Activated B cell treated with CpG ODN at 0.5 μM for 24 hours (primary cell): ENCODE data around the gene SLC8A1. TPM values are rescaled to one million over a fixed set of nuclear protein-coding genes. Genes with fewer than 3 reads are reported as not detected.

Source experiments
- ATAC-seq: fragments of 200-7000 bp; cut with Tn5 transposase; one replicate; pipeline ENCODE4 v1.10.0; 2021; ENCODE audit warnings: low read depth, mild to moderate bottlenecking, moderate library complexity
- CTCF ChIA-PET: fragments of 350-600 bp; sonication (Branson Sonifier 250); formaldehyde crosslinking; loops from one replicate; lab custom pipeline; 2021; ENCODE audit warnings: antibody characterized with exemption; lab: Charles Lee
- POLR2A ChIA-PET: fragments of 350-600 bp; sonication (Branson Sonifier 250); formaldehyde crosslinking; loops from one replicate; lab custom pipeline; 2021; ENCODE audit warnings: antibody characterized with exemption; lab: Charles Lee
- DNase-seq: peaks from one replicate; pipeline ENCODE4 v3.0.0; 2022
- H3K27ac Mint-ChIP-seq: one replicate; pipeline ENCODE4 v1.8.0; 2020; ENCODE audit warnings: mixed read lengths
- H3K27me3 Mint-ChIP-seq: one replicate; pipeline ENCODE4 v1.8.0; 2021; ENCODE audit warnings: mixed read lengths
- H3K36me3 Mint-ChIP-seq: one replicate; pipeline ENCODE4 v1.8.0; 2021; ENCODE audit warnings: low read depth, mixed read lengths
- H3K4me1 Mint-ChIP-seq: one replicate; pipeline ENCODE4 v1.8.0; 2021; ENCODE audit warnings: mixed read lengths
- H3K4me3 Mint-ChIP-seq: one replicate; pipeline ENCODE4 v1.8.0; 2020; ENCODE audit warnings: mild to moderate bottlenecking, mixed read lengths
- H3K9me3 Mint-ChIP-seq: one replicate; pipeline ENCODE4 v1.8.0; 2020; ENCODE audit warnings: mixed read lengths
- CTCF ChIP-seq: fragments of 200-600 bp; IDR thresholded peaks from one replicate; pipeline ENCODE4 v1.8.0; 2022; ENCODE audit warnings: antibody characterized with exemption, mild to moderate bottlenecking
- intact Hi-C: fragments of 100-400 bp; cut with micrococcal nuclease; formaldehyde crosslinking; loops from one replicate; pipeline ENCODE4 v1.15.1; 2024
- total RNA-seq: library from RNA; stranded (reverse); gene quantifications from 2 replicates; pipeline ENCODE4 v1.2.3, GENCODE V29; 2022

Gene SLC8A1
- total RNA-seq, 1 donor from 2014 or later, result 0.04 TPM

GRCh38 chr2:40344364-40344763, 107.5 kb downstream of the SLC8A1 start:
- no peak for TF ChIP-seq CTCF
- H3K27ac Mint-ChIP-seq, result no peak overlapping the region
- H3K4me1 Mint-ChIP-seq, result peaks cover 3% of the 10 kb centered on the region
- no peaks in the 10 kb centered on the region for H3K27me3 Mint-ChIP-seq
- DNase-seq, result no peak
- no peak for ATAC-seq
- H3K9me3 Mint-ChIP-seq, result no peaks in the 10 kb centered on the region
- intact Hi-C loops, result no loop called here
- H3K36me3 Mint-ChIP-seq, result no peaks in the 10 kb centered on the region
- no peak overlapping the region for H3K4me3 Mint-ChIP-seq
- CTCF ChIA-PET, result no interaction called here
- POLR2A ChIA-PET, result no interaction called here

GRCh38 chr2:40343902-40344301, 108.0 kb downstream of the SLC8A1 start:
- no peak overlapping the region for H3K27ac Mint-ChIP-seq
- H3K9me3 Mint-ChIP-seq, result no peaks in the 10 kb centered on the region
- H3K27me3 Mint-ChIP-seq, result no peaks in the 10 kb centered on the region
- H3K36me3 Mint-ChIP-seq, result no peaks in the 10 kb centered on the region
- intact Hi-C loops, result no loop called here
- DNase-seq, result no peak
- peaks cover 3% of the 10 kb centered on the region for H3K4me1 Mint-ChIP-seq
- no peak for TF ChIP-seq CTCF
- ATAC-seq, result no peak
- ChIA-PET CTCF (no interaction called here), POLR2A (no interaction called here)
- no peak overlapping the region for H3K4me3 Mint-ChIP-seq

- H3K4me3 Mint-ChIP-seq, result no peak overlapping the region
- no peaks in the 10 kb centered on the region for H3K9me3 Mint-ChIP-seq
- CTCF ChIA-PET, result no interaction called here
- ATAC-seq (no peak), DNase-seq (no peak)
- H3K27me3 Mint-ChIP-seq, result no peaks in the 10 kb centered on the region
- no peak for TF ChIP-seq CTCF
- H3K4me1 Mint-ChIP-seq, result no peaks in the 10 kb centered on the region
- intact Hi-C loops, result no loop called here
- POLR2A ChIA-PET, result no interaction called here
- no peaks in the 10 kb centered on the region for H3K36me3 Mint-ChIP-seq
- no peak overlapping the region for H3K27ac Mint-ChIP-seq
Observed at GRCh38 chr2:40341198-40341597, 110.7 kb downstream of the SLC8A1 start.

GRCh38 chr2:40339026-40339425, 112.9 kb downstream of the SLC8A1 start:
- POLR2A ChIA-PET, result no interaction called here
- Mint-ChIP-seq H3K9me3 (no peaks in the 10 kb centered on the region), H3K4me1 (no peaks in the 10 kb centered on the region), H3K36me3 (no peaks in the 10 kb centered on the region), H3K4me3 (no peak overlapping the region), H3K27ac (no peak overlapping the region), H3K27me3 (no peaks in the 10 kb centered on the region)
- intact Hi-C loops, result no loop called here
- DNase-seq, result no peak
- TF ChIP-seq CTCF, result no peak
- CTCF ChIA-PET, result no interaction called here
- ATAC-seq, result no peak

GRCh38 chr2:40332191-40332826, 119.6 kb downstream of the SLC8A1 start:
- Mint-ChIP-seq H3K4me1 (no peaks in the 10 kb centered on the region), H3K27me3 (no peaks in the 10 kb centered on the region), H3K4me3 (no peak overlapping the region), H3K27ac (no peak overlapping the region), H3K9me3 (no peaks in the 10 kb centered on the region), H3K36me3 (no peaks in the 10 kb centered on the region)
- ChIA-PET CTCF (no interaction called here), POLR2A (no interaction called here)
- ATAC-seq (no peak), DNase-seq (no peak)
- intact Hi-C loops, result no loop called here
- no peak for TF ChIP-seq CTCF
